GM23338 (cell line): ENCODE data around the gene AUH.

Experiments
- CREB1 ChIP-seq: fragments of 250-450 bp; sonication (Bioruptor Pico); IDR thresholded peaks from 2 replicates; pipeline ENCODE4 v1.5.0; 2020; ENCODE audit warnings: low read depth, mild to moderate bottlenecking, moderate library complexity
- ETS1 ChIP-seq: IDR thresholded peaks from 2 replicates; pipeline ENCODE4 v1.6.1; 2016; ENCODE audit warnings: antibody characterized with exemption
- EZH2 ChIP-seq: fragments of 200-600 bp; sonication (generic); IDR thresholded peaks from one replicate; pipeline ENCODE4 v1.8.0; 2017; ENCODE audit warnings: antibody characterized with exemption, mild to moderate bottlenecking, low read depth; ENCODE audit not compliant: unreplicated experiment
- EZH2phosphoT487 ChIP-seq: fragments of 200-600 bp; sonication (generic); IDR thresholded peaks from one replicate; pipeline ENCODE4 v1.8.1; 2018; ENCODE audit warnings: antibody characterized with exemption; ENCODE audit not compliant: unreplicated experiment
- JUNB ChIP-seq: IDR thresholded peaks from one replicate; pipeline ENCODE4 v1.6.1; 2016; ENCODE audit warnings: antibody characterized with exemption; ENCODE audit not compliant: unreplicated experiment
- NANOG ChIP-seq: IDR thresholded peaks from 2 replicates; pipeline ENCODE4 v1.6.1; 2016; ENCODE audit warnings: antibody characterized with exemption, borderline replicate concordance
- REST ChIP-seq: IDR thresholded peaks from one replicate; pipeline ENCODE4 v1.6.1; 2018; ENCODE audit warnings: antibody characterized with exemption; ENCODE audit not compliant: unreplicated experiment
- TF ChIP-seq, protein P1 (sequence below), 2 experiments: fragments of 200-600 bp in 1 of 2; sonication (generic) in 1 of 2; conservative IDR thresholded peaks; 2 replicates each; pipeline versions ENCODE4 v1.5.1 to v1.6.1; 2016 to 2017; ENCODE audit warnings: antibody characterized with exemption in 2 of 2, low read depth in 2 of 2, mild to moderate bottlenecking in 2 of 2, moderate library complexity in 1 of 2

GRCh38 chr9:91349115-91349555 lies 12.6 kb downstream of the AUH start:
- TF ChIP-seq, protein P1, sequence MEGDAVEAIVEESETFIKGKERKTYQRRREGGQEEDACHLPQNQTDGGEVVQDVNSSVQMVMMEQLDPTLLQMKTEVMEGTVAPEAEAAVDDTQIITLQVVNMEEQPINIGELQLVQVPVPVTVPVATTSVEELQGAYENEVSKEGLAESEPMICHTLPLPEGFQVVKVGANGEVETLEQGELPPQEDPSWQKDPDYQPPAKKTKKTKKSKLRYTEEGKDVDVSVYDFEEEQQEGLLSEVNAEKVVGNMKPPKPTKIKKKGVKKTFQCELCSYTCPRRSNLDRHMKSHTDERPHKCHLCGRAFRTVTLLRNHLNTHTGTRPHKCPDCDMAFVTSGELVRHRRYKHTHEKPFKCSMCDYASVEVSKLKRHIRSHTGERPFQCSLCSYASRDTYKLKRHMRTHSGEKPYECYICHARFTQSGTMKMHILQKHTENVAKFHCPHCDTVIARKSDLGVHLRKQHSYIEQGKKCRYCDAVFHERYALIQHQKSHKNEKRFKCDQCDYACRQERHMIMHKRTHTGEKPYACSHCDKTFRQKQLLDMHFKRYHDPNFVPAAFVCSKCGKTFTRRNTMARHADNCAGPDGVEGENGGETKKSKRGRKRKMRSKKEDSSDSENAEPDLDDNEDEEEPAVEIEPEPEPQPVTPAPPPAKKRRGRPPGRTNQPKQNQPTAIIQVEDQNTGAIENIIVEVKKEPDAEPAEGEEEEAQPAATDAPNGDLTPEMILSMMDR (conservative IDR thresholded peaks at IDR 0.05; ENCODE audit: low read depth in 2 of 2): no peak
- TF ChIP-seq CREB1 (CRISPR knock-in tag) (no peak), EZH2phosphoT487 (no peak), REST (no peak), EZH2 (no peak), ETS1 (no peak), JUNB (no peak), NANOG (no peak)
